ENCODE results near the gene TCF19.

Gene TCF19

DNA sequence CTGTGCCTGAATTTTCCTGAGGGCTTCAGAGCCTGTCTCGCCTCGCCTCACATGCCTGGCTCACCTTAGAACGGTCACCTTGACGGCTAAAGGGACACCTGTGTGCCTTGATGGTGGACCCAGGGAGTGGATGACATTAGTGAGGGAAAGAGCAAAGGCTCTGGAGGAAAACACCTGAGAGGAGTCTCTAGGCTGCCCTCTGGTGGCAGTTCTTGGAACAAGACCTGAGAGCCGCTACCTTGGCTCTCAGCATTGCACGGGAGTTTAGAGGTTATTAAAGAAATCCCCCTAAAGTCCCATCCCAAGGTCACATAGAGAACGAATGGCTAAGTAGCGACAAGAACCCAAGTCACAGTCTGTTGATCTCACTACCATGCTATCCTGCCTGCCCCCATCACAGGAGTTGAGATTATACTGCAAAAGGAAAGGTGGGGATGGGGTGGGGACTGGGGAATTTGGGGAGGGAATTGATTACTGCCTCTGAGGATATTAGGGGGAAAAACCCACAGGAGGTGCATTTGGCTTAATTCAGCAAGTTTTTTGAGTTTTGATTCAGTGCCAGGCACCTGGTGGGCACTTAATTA, 30.2 kb upstream of the TCF19 start:
- peak; percentile 30 to 59 (median 43) for DNase-seq
- Histone ChIP-seq H3K4me1 (ENCODE audit: control insufficient read depth, insufficient read depth, low read length, poor library complexity, severe bottlenecking) (no peaks in the 10 kb centered on the region), H3K4me3 (ENCODE audit: insufficient read depth, low read depth, low read length, poor library complexity, severe bottlenecking) (no peak overlapping the region), H3K27ac (ENCODE audit: insufficient read depth, low read length, poor library complexity, severe bottlenecking) (no peak overlapping the region), H3K36me3 (ENCODE audit: control insufficient read depth, insufficient read depth, low read length) (no peaks in the 10 kb centered on the region), H3K9me3 (ENCODE audit: control insufficient read depth, low read length) (no peaks in the 10 kb centered on the region), H3K27me3 (replicated peaks; ENCODE audit: control insufficient read depth, insufficient read depth, low read length, poor library complexity, severe bottlenecking) (no peaks in the 10 kb centered on the region)

DNA sequence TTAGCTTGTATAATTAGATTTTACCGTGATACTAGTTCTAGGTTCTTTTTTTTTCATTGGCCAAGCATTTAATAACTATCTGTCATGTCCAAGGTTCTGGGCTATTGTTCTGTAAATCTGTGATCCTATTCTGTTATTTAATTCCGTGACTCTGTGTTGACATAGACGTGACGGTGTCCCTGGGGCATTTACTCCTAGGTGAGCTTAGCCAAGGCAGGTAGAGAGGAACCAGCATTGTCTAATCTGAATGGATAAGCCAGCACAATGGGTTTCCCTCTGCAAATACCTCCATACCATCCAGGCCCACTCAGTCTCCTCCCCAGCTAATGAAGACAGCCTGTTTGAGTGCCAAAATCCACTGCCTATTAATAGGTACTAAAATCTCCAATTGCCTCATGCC, 29.3 kb upstream of the TCF19 start:
- DNase-seq, result no peak
- H3K36me3 ChIP-seq (ENCODE audit: control insufficient read depth, insufficient read depth, low read length), result no peaks in the 10 kb centered on the region
- no peak overlapping the region for H3K4me3 ChIP-seq (ENCODE audit: insufficient read depth, low read depth, low read length, poor library complexity, severe bottlenecking)
- H3K27me3 ChIP-seq (replicated peaks; ENCODE audit: control insufficient read depth, insufficient read depth, low read length, poor library complexity, severe bottlenecking), result no peaks in the 10 kb centered on the region
- no peak overlapping the region for H3K27ac ChIP-seq (ENCODE audit: insufficient read depth, low read length, poor library complexity, severe bottlenecking)
- no peaks in the 10 kb centered on the region for H3K4me1 ChIP-seq (ENCODE audit: control insufficient read depth, insufficient read depth, low read length, poor library complexity, severe bottlenecking)
- H3K9me3 ChIP-seq (ENCODE audit: control insufficient read depth, low read length), result no peaks in the 10 kb centered on the region

DNA sequence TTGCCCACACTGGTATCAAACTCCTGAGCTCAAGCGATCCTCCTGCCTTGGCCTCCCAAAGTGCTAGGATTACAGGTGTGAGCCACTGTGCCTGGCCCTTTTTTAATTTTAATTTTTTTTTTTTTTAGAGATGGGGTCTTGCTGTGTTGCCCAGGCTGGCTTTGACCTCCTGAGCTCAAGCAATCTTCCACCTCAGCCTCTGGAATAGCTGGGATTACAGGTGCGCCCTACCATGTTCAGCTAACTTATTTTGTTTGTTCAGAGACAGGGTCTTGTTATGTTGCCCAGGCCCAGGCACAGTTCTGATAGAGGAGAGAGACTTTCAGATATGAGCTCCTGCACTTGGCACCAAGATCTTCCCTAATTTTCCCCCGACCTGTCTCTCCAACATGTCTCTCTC, 27.6 kb upstream of the TCF19 start:
- Histone ChIP-seq H3K36me3 (ENCODE audit: control insufficient read depth, insufficient read depth, low read length) (no peaks in the 10 kb centered on the region), H3K4me1 (ENCODE audit: control insufficient read depth, insufficient read depth, low read length, poor library complexity, severe bottlenecking) (no peaks in the 10 kb centered on the region), H3K4me3 (ENCODE audit: insufficient read depth, low read depth, low read length, poor library complexity, severe bottlenecking) (no peak overlapping the region), H3K9me3 (ENCODE audit: control insufficient read depth, low read length) (no peaks in the 10 kb centered on the region), H3K27me3 (replicated peaks; ENCODE audit: control insufficient read depth, insufficient read depth, low read length, poor library complexity, severe bottlenecking) (no peaks in the 10 kb centered on the region), H3K27ac (ENCODE audit: insufficient read depth, low read length, poor library complexity, severe bottlenecking) (no peak overlapping the region)
- DNase-seq, result no peak

DNA sequence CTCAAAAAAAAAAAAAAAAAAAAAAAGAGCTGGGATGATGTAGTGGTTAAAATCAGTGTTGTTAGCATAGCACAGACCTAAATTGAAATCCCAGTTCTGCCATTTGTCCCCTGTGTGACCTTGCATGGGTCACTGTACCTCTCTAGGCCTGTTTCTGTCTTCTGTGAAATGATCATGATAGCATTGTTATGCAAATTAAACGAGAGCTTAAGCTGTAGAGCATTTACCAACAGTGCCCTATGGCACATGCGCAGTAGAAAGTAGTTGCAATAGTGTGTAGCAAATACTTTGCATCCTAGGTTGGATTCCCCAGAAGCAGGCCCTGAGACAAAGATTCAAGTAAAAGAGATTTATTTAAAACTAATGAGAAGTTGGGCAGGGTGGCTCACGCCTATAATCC, 26.8 kb upstream of the TCF19 start:
- Histone ChIP-seq H3K36me3 (ENCODE audit: control insufficient read depth, insufficient read depth, low read length) (no peaks in the 10 kb centered on the region), H3K4me1 (ENCODE audit: control insufficient read depth, insufficient read depth, low read length, poor library complexity, severe bottlenecking) (no peaks in the 10 kb centered on the region), H3K4me3 (ENCODE audit: insufficient read depth, low read depth, low read length, poor library complexity, severe bottlenecking) (no peak overlapping the region), H3K27ac (ENCODE audit: insufficient read depth, low read length, poor library complexity, severe bottlenecking) (no peak overlapping the region), H3K27me3 (replicated peaks; ENCODE audit: control insufficient read depth, insufficient read depth, low read length, poor library complexity, severe bottlenecking) (no peaks in the 10 kb centered on the region), H3K9me3 (ENCODE audit: control insufficient read depth, low read length) (no peaks in the 10 kb centered on the region)
- DNase-seq, result no peak

DNA sequence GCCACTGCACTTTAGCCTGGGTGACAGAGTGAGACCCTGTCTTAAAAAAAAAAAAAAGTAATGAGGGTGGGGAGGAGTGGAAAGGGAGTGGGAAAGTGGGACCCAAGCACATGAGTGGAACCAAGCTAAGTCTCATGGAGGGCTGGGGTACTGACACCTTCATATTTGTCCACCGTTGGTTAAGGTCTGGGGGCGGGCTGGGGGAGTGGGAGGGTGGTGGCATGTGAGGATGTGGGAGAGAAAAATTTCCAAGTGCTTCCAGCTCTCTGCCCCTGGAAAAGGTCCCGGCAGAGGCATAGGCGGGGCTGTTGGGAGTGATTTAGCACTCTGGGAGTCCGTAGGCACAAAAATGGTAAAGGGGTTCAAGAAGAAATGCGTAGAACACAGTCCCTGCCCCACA, 25.6 kb upstream of the TCF19 start:
- H3K4me3 ChIP-seq (ENCODE audit: insufficient read depth, low read depth, low read length, poor library complexity, severe bottlenecking), result no peak overlapping the region
- H3K36me3 ChIP-seq (ENCODE audit: control insufficient read depth, insufficient read depth, low read length), result no peaks in the 10 kb centered on the region
- H3K9me3 ChIP-seq (ENCODE audit: control insufficient read depth, low read length), result no peaks in the 10 kb centered on the region
- H3K27ac ChIP-seq (ENCODE audit: insufficient read depth, low read length, poor library complexity, severe bottlenecking), result no peak overlapping the region
- no peaks in the 10 kb centered on the region for H3K27me3 ChIP-seq (replicated peaks; ENCODE audit: control insufficient read depth, insufficient read depth, low read length, poor library complexity, severe bottlenecking)
- H3K4me1 ChIP-seq (ENCODE audit: control insufficient read depth, insufficient read depth, low read length, poor library complexity, severe bottlenecking), result peaks cover 4% of the 10 kb centered on the region
- no peak for DNase-seq

DNA sequence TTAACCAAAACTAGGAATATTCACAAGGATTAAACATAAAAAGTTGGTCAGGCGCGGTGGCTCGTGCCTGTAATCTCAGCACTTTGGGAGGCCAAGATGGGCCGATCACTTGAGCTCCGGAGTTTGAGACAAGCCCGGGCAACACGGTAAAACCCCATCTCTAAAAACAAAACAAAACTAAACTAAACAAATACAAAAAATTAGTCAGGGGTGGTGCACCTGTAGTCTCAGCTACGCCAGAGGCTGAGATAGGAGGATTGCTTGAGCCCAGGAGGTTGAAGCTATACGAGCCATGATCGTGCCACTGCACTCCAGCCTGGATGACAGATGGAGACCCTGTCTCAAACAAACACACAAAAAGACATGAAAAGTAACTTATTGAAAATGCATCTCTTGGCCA, 22.7 kb upstream of the TCF19 start:
- Histone ChIP-seq H3K27me3 (replicated peaks; ENCODE audit: control insufficient read depth, insufficient read depth, low read length, poor library complexity, severe bottlenecking) (no peaks in the 10 kb centered on the region), H3K9me3 (ENCODE audit: control insufficient read depth, low read length) (no peaks in the 10 kb centered on the region), H3K4me1 (ENCODE audit: control insufficient read depth, insufficient read depth, low read length, poor library complexity, severe bottlenecking) (peaks cover 5% of the 10 kb centered on the region), H3K4me3 (ENCODE audit: insufficient read depth, low read depth, low read length, poor library complexity, severe bottlenecking) (no peak overlapping the region), H3K27ac (ENCODE audit: insufficient read depth, low read length, poor library complexity, severe bottlenecking) (no peak overlapping the region), H3K36me3 (ENCODE audit: control insufficient read depth, insufficient read depth, low read length) (no peaks in the 10 kb centered on the region)
- no peak for DNase-seq

DNA sequence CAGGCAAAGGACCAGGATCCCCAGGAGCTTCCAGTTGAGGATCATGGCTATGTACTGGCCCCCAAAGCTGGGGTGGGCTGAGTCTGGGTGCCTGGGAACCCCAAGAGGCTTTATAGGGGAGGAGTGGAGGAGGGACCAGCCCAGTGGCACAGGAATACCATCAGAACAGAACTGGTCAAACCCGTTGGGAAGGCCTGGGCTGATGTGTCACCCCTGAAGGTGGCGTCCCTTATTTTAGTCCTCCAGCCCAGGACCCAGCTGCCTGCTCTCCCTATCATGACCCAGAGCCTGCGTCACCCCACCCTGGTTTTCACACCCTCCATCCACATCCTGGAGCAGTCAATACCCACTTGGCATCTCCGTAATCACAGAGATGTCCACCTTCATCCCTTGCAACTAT, 19.4 kb upstream of the TCF19 start, which contains the start of gene PSORS1C2:
Gene PSORS1C2, minus strand, starts transcription at position 85 of the 400 bp plus-strand sequence. Its CDS starts 40 bp downstream, at position 45.
- Histone ChIP-seq H3K27me3 (replicated peaks; ENCODE audit: control insufficient read depth, insufficient read depth, low read length, poor library complexity, severe bottlenecking) (no peaks in the 10 kb centered on the region), H3K36me3 (ENCODE audit: control insufficient read depth, insufficient read depth, low read length) (peaks cover 5% of the 10 kb centered on the region), H3K4me1 (ENCODE audit: control insufficient read depth, insufficient read depth, low read length, poor library complexity, severe bottlenecking) (peaks cover 5% of the 10 kb centered on the region), H3K27ac (ENCODE audit: insufficient read depth, low read length, poor library complexity, severe bottlenecking) (no peak within 1 kb of the TSS), H3K4me3 (ENCODE audit: insufficient read depth, low read depth, low read length, poor library complexity, severe bottlenecking) (no peak within 1 kb of the TSS), H3K9me3 (ENCODE audit: control insufficient read depth, low read length) (no peaks in the 10 kb centered on the region)
- no peak for DNase-seq

DNA sequence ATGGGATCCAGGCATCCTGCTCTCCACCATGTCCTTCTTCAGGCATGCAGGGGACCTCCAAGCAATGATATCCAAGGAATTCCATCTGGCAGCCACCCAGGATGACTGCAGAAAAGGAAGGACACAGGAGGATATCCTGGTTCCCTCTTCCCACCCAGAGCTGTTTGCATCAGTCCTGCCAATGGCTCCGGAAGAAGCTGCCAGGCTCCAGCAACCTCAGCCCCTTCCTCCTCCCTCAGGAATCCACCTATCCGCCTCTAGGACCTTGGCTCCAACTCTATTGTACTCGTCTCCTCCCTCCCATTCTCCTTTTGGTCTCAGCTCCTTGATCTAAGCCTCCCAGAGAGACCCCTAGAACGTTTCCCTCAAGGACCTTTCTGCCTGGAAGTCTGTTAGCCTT, 18.8 kb upstream of the TCF19 start:
- Histone ChIP-seq H3K4me3 (ENCODE audit: insufficient read depth, low read depth, low read length, poor library complexity, severe bottlenecking) (no peak overlapping the region), H3K36me3 (ENCODE audit: control insufficient read depth, insufficient read depth, low read length) (peaks cover 5% of the 10 kb centered on the region), H3K4me1 (ENCODE audit: control insufficient read depth, insufficient read depth, low read length, poor library complexity, severe bottlenecking) (peaks cover 5% of the 10 kb centered on the region), H3K9me3 (ENCODE audit: control insufficient read depth, low read length) (no peaks in the 10 kb centered on the region), H3K27me3 (replicated peaks; ENCODE audit: control insufficient read depth, insufficient read depth, low read length, poor library complexity, severe bottlenecking) (no peaks in the 10 kb centered on the region), H3K27ac (ENCODE audit: insufficient read depth, low read length, poor library complexity, severe bottlenecking) (no peak overlapping the region)
- no peak for DNase-seq

DNA sequence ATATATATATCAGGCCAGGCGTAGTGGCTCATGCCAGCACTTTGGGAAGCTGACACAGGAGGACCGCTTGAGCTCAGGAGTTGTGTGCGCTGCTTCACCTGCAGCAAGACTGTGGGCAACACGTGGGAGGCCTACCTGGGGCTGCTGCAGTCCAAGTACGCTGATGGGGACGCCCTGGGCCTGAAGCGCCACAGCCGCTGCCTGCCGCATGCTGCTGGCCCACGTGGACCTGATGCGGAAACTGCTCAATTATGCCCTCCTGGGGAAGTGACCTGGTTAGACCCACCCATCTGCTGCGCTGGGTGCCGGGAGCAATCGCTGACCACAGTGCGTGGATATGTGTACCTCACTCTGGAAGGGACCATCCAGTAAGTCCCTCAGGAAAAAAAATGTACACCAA, 17.7 kb upstream of the TCF19 start:
- H3K27ac ChIP-seq (ENCODE audit: insufficient read depth, low read length, poor library complexity, severe bottlenecking), result no peak overlapping the region
- peaks cover 5% of the 10 kb centered on the region for H3K4me1 ChIP-seq (ENCODE audit: control insufficient read depth, insufficient read depth, low read length, poor library complexity, severe bottlenecking)
- DNase-seq, result no peak

DNA sequence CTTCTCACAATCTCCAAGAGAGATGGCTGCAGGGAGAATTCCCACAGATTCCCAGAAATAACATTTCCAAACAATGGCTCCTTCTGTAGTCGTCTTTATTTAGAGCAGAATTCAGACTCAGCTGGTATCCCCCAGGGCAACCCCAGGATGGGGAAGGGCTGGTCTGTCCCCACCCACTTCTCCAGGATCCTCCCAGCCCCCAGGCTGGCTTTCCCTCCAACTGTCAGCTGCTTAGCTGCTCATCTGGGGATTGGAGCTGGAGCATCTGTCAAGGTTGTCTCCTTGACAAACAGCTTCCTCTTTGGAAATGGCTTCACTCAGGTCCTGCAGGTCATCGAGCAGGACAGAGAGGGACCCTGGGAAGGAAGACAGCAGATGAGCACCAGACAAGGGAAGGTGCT, 16.0 kb upstream of the TCF19 start:
- no peak for DNase-seq
- H3K27ac ChIP-seq (ENCODE audit: insufficient read depth, low read length, poor library complexity, severe bottlenecking), result no peak overlapping the region
- peaks cover 5% of the 10 kb centered on the region for H3K4me1 ChIP-seq (ENCODE audit: control insufficient read depth, insufficient read depth, low read length, poor library complexity, severe bottlenecking)

More for the DNA sequence above, 17.7 kb upstream of the TCF19 start:
- H3K9me3 ChIP-seq (ENCODE audit: control insufficient read depth, low read length), result no peaks in the 10 kb centered on the region
- peaks cover 5% of the 10 kb centered on the region for H3K36me3 ChIP-seq (ENCODE audit: control insufficient read depth, insufficient read depth, low read length)
- no peak overlapping the region for H3K4me3 ChIP-seq (ENCODE audit: insufficient read depth, low read depth, low read length, poor library complexity, severe bottlenecking)
- no peaks in the 10 kb centered on the region for H3K27me3 ChIP-seq (replicated peaks; ENCODE audit: control insufficient read depth, insufficient read depth, low read length, poor library complexity, severe bottlenecking)

More for the DNA sequence above, 16.0 kb upstream of the TCF19 start:
- no peaks in the 10 kb centered on the region for H3K27me3 ChIP-seq (replicated peaks; ENCODE audit: control insufficient read depth, insufficient read depth, low read length, poor library complexity, severe bottlenecking)
- H3K9me3 ChIP-seq (ENCODE audit: control insufficient read depth, low read length), result no peaks in the 10 kb centered on the region
- H3K36me3 ChIP-seq (ENCODE audit: control insufficient read depth, insufficient read depth, low read length), result peaks cover 5% of the 10 kb centered on the region
- H3K4me3 ChIP-seq (ENCODE audit: insufficient read depth, low read depth, low read length, poor library complexity, severe bottlenecking), result no peak overlapping the region
